AG04449 (cell line): ENCODE results near the gene MAGI1.

ENCODE experiments used
- CTCF ChIA-PET: fragments of 350-600 bp; formaldehyde crosslinking; extraction: SDS; loops from one replicate; lab custom pipeline; 2021; ENCODE audit warnings: antibody characterized with exemption; lab: Yijun Ruan, JAX
- POLR2A ChIA-PET: fragments of 400-600, 350-600 bp; formaldehyde crosslinking; extraction: SDS; loops from one replicate; lab custom pipeline; 2020; ENCODE audit warnings: antibody characterized with exemption, inconsistent platforms; lab: Yijun Ruan, JAX
- DNase-seq: peaks from one replicate; pipeline ENCODE4 v3.0.0-alpha.2; 2010; ENCODE audit warnings: low read depth, low spot score
- H3K4me3 ChIP-seq: 2 replicates; pipeline ENCODE4 v1.5.1; 2011; ENCODE audit warnings: low read depth, mild to moderate bottlenecking, control low read depth, low read length
- TF ChIP-seq, protein P1 (sequence below): IDR thresholded peaks from one replicate; pipeline ENCODE4 v1.5.1; 2011; ENCODE audit warnings: mild to moderate bottlenecking, moderate library complexity, low read length, control low read depth, inconsistent platforms; ENCODE audit not compliant: insufficient read depth; ENCODE audit errors: missing control alignments

Gene MAGI1

DNA sequence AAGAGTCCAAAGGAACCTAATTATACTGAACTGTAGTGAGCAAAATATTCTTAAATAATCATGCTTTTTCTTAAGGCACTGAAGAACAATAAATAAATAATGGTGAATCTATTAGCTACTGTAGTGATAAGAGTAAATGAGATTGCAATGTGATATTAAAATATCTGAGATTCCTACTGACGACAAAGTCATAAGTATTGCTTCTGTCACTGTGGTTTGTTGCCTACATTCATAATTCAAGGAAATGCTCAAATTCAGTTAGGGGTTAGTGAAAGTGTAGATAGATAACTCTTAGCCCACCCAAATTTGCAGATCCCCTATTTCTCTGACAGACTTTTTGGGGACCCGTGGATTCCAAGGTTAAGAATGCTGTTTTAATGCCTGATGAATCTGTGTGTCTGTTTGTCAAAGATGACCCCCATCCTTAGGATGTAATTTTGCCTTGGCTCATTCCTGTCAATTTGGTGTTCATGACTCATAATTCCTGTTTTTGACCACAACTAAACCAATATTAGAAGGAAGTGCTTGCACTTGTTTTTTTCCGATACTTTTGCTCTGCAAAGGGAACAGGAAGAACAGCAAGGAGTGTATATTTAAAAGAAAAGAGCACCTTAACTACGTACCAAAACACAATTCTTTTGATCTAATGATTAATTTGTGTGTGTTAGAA lies 86.7 kb downstream of the MAGI1 start:
- H3K4me3 ChIP-seq: no peak overlapping the region
- TF ChIP-seq, protein P1, sequence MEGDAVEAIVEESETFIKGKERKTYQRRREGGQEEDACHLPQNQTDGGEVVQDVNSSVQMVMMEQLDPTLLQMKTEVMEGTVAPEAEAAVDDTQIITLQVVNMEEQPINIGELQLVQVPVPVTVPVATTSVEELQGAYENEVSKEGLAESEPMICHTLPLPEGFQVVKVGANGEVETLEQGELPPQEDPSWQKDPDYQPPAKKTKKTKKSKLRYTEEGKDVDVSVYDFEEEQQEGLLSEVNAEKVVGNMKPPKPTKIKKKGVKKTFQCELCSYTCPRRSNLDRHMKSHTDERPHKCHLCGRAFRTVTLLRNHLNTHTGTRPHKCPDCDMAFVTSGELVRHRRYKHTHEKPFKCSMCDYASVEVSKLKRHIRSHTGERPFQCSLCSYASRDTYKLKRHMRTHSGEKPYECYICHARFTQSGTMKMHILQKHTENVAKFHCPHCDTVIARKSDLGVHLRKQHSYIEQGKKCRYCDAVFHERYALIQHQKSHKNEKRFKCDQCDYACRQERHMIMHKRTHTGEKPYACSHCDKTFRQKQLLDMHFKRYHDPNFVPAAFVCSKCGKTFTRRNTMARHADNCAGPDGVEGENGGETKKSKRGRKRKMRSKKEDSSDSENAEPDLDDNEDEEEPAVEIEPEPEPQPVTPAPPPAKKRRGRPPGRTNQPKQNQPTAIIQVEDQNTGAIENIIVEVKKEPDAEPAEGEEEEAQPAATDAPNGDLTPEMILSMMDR: no peak
- DNase-seq: no peak
- CTCF ChIA-PET: no interaction called here
- POLR2A ChIA-PET: no interaction called here

DNA sequence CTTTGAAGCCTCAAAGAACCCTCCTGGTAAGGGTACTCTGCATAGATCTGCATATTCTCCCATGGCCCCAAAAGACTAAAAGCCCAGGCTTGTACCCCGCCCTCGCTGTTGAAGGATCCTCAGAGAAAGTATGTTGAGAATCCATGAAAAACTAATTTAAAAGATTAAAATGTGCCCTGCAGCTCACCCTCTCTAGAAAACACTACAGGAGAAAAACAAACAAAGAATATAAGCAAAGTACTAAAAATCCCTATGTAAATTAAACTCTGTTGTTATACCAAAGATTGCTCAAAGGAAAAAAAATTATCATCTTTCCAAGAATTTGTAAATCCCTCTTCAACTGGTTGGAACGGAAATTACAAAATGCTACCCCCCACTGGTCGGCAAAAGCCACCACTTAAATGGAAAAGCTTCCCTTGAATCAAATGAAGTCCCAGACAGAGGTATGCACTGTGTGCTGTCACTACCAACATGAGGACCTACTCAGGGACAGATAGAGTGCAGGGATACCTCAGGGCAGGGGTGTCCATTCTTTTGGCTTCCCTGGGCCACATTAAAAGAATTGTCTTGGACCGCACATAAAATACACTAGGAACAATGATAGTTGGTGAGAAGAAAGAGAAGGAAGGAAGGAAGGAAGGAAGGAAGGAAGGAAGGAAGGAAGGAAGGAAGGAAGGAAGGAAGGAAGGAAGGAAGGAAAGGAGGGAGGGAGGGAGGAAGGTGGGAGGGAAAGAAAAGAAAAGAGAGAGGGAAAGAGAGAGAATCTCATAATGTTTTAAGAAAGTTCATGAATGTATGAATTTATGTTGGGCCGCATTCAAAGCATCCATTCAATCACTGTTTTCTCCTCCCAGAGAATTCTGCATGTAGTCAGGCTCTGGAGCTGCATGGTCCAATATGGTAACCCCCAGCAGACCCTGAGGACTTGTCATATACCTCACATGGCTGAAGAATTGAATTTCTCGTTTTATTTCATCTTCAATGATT lies 88.1 kb downstream of the MAGI1 start:
- no peak for DNase-seq
- TF ChIP-seq, protein P1: no peak
- ChIA-PET POLR2A (no interaction called here), CTCF (interaction anchor here (0.8 to 2.0 kb wide), 3 partner anchors 8 to 188 kb away, joined by 5 to 8 read pairs (median 5); no protein-coding TSS in a partner anchor)
- H3K4me3 ChIP-seq: no peak overlapping the region

DNA sequence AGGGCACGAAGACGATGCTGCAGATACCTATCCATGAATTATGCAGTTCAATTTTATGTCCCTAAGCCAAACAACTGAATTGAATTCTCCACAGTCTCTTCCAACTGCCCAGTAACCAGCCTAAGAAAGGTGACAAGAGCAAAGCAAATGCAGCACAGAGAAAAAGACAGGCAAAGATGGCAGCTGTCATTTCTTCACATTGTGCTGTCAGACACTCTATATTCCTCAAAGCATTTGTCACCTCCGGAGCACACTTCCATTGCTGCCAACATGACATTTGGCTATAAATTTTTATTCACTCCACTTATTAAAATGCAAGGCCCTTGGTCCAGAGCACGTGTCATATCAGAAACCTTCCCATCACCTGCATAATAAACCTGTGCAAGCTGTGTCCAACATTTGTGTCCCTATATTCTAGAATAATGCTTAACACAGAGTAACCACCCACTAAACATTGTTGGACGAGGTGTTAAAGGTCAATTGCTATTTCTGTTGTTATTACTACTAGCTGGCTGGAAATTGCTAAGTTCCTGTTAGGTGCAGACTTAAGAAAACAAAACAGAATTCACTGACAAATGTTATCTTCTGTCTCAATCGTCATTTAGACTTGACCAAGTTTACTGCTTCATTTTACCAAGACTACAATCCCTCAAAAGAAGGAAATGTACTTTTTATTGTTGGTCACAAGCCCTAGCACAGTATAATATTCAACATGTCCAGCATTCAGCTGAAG lies 89.7 kb downstream of the MAGI1 start:
- ChIA-PET POLR2A (interaction anchor here (0.8 kb wide), 1 partner anchor 167 kb away, joined by 3 read pairs; no protein-coding TSS in a partner anchor), CTCF (interaction anchor here (0.8 to 2.0 kb wide), 3 partner anchors 10 to 190 kb away, joined by 5 to 8 read pairs (median 5); no protein-coding TSS in a partner anchor)
- DNase-seq: no peak
- TF ChIP-seq, protein P1: no peak
- H3K4me3 ChIP-seq: no peak overlapping the region

DNA sequence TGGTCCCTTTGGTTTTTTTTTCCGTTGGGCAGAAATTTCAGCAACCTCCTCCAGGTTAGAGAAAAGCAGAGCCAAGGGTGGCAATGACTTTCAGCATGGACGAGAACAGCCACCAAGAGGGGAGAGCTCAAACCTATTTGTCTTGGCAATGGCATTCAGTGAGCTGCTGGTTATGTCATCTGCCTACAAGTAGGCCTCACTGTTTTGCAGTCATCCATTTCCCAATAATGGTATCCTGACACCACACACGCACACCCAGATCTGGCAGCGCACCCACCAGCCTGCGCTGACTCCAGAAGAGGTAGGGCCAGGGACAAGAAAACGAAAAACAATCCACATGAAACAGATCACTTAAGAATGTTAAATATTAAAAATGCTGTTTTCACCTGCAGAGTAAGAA lies 92.3 kb downstream of the MAGI1 start:
- ChIA-PET CTCF (interaction anchor here (0.9 to 1.4 kb wide), 2 partner anchors 12 to 158 kb away, joined by 3 read pairs; no protein-coding TSS in a partner anchor), POLR2A (no interaction called here)
- H3K4me3 ChIP-seq: no peak overlapping the region
- TF ChIP-seq, protein P1: no peak
- no peak for DNase-seq

DNA sequence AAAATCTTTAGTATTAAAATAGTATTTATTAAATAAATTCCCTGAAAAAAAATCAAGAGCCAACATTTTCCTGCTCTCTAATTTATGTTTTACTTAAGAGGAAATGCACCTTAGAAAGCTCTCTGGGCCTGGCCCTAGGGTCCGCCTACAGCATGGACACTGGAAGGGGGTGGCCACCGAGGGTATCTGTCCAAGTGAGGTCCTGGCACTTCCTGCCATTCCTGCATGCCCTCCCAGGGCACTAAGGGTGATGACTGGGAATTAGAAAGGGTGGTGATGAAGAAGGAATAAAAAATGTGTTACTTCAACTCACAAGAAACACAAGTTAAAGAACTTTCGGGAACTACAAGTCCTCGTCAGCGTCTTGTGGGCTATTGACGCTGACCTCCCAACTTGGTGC lies 92.8 kb downstream of the MAGI1 start:
- DNase-seq: no peak
- TF ChIP-seq, protein P1: no peak
- H3K4me3 ChIP-seq: no peak overlapping the region
- ChIA-PET POLR2A (interaction anchor here (0.6 kb wide), 1 partner anchor 232 kb away, joined by 3 read pairs; no protein-coding TSS in a partner anchor), CTCF (no interaction called here)
